Measurements from ENCODE around the gene C19orf81.

Gene C19orf81

GRCh38 chr19:50659318-50660087 lies 10.3 kb downstream of the C19orf81 start:
- no peaks in the 10 kb centered on the region for H3K4me1 ChIP-seq (ENCODE audit: control insufficient read depth, insufficient read depth, low read length, poor library complexity, severe bottlenecking)
- no peaks in the 10 kb centered on the region for H3K36me3 ChIP-seq (ENCODE audit: control insufficient read depth, insufficient read depth, low read length)
- peaks cover 19% of the 10 kb centered on the region for H3K9me3 ChIP-seq (ENCODE audit: control insufficient read depth, low read length)
- peak overlapping the region; percentile 41 for H3K4me3 ChIP-seq (ENCODE audit: extremely low read depth, insufficient read depth, low read length, poor library complexity, severe bottlenecking)
- 60 to 64% methylated on average over 2 to 6 of the region's 37 CpGs for WGBS, 2 experiments (ENCODE audit: insufficient coverage in 2 of 2)
- no peak overlapping the region for H3K27ac ChIP-seq (ENCODE audit: low read depth, low read length, severe bottlenecking)

- 55 to 60% methylated on average over 5 of the region's 6 CpGs for WGBS, 2 experiments (ENCODE audit: insufficient coverage in 2 of 2)
- peaks cover 14% of the 10 kb centered on the region for H3K9me3 ChIP-seq (ENCODE audit: control insufficient read depth, low read length)
- peak overlapping the region; percentile 5 for H3K4me3 ChIP-seq (ENCODE audit: extremely low read depth, insufficient read depth, low read length, poor library complexity, severe bottlenecking)
- H3K4me1 ChIP-seq (ENCODE audit: control insufficient read depth, insufficient read depth, low read length, poor library complexity, severe bottlenecking), result no peaks in the 10 kb centered on the region
- no peak overlapping the region for H3K27ac ChIP-seq (ENCODE audit: low read depth, low read length, severe bottlenecking)
- H3K36me3 ChIP-seq (ENCODE audit: control insufficient read depth, insufficient read depth, low read length), result no peaks in the 10 kb centered on the region
Measured at GRCh38 chr19:50660088-50660366, 10.8 kb downstream of the C19orf81 start.

GRCh38 chr19:50661023-50661422 lies 11.8 kb downstream of the C19orf81 start:
- no peaks in the 10 kb centered on the region for H3K4me1 ChIP-seq (ENCODE audit: control insufficient read depth, insufficient read depth, low read length, poor library complexity, severe bottlenecking)
- WGBS, 2 experiments (ENCODE audit: insufficient coverage in 2 of 2), result 87 to 88% methylated on average over 10 of the region's 10 CpGs
- no peak overlapping the region for H3K4me3 ChIP-seq (ENCODE audit: extremely low read depth, insufficient read depth, low read length, poor library complexity, severe bottlenecking)
- H3K36me3 ChIP-seq (ENCODE audit: control insufficient read depth, insufficient read depth, low read length), result no peaks in the 10 kb centered on the region
- H3K9me3 ChIP-seq (ENCODE audit: control insufficient read depth, low read length), result peaks cover 12% of the 10 kb centered on the region
- no peak overlapping the region for H3K27ac ChIP-seq (ENCODE audit: low read depth, low read length, severe bottlenecking)

GRCh38 chr19:50661766-50662650 lies 12.8 kb downstream of the C19orf81 start:
- Histone ChIP-seq H3K4me3 (ENCODE audit: extremely low read depth, insufficient read depth, low read length, poor library complexity, severe bottlenecking) (no peak overlapping the region), H3K4me1 (ENCODE audit: control insufficient read depth, insufficient read depth, low read length, poor library complexity, severe bottlenecking) (no peaks in the 10 kb centered on the region), H3K36me3 (ENCODE audit: control insufficient read depth, insufficient read depth, low read length) (no peaks in the 10 kb centered on the region), H3K9me3 (ENCODE audit: control insufficient read depth, low read length) (peaks cover 12% of the 10 kb centered on the region), H3K27ac (ENCODE audit: low read depth, low read length, severe bottlenecking) (no peak overlapping the region)
- 89 to 90% methylated on average over 47 to 49 of the region's 49 CpGs for WGBS, 2 experiments (ENCODE audit: insufficient coverage in 2 of 2)

GRCh38 chr19:50662651-50663481 lies 13.6 kb downstream of the C19orf81 start:
- WGBS, 2 experiments (ENCODE audit: insufficient coverage in 2 of 2), result 64 to 68% methylated on average over 14 to 15 of the region's 16 CpGs
- Histone ChIP-seq H3K4me3 (ENCODE audit: extremely low read depth, insufficient read depth, low read length, poor library complexity, severe bottlenecking) (no peak overlapping the region), H3K9me3 (ENCODE audit: control insufficient read depth, low read length) (peaks cover 9% of the 10 kb centered on the region), H3K27ac (ENCODE audit: low read depth, low read length, severe bottlenecking) (no peak overlapping the region), H3K4me1 (ENCODE audit: control insufficient read depth, insufficient read depth, low read length, poor library complexity, severe bottlenecking) (no peaks in the 10 kb centered on the region), H3K36me3 (ENCODE audit: control insufficient read depth, insufficient read depth, low read length) (no peaks in the 10 kb centered on the region)

GRCh38 chr19:50663482-50663790 lies 14.2 kb downstream of the C19orf81 start:
- no peaks in the 10 kb centered on the region for H3K4me1 ChIP-seq (ENCODE audit: control insufficient read depth, insufficient read depth, low read length, poor library complexity, severe bottlenecking)
- peaks cover 9% of the 10 kb centered on the region for H3K9me3 ChIP-seq (ENCODE audit: control insufficient read depth, low read length)
- no peaks in the 10 kb centered on the region for H3K36me3 ChIP-seq (ENCODE audit: control insufficient read depth, insufficient read depth, low read length)
- no CpG with 5 or more reads among the region's 1 CpG for WGBS, 2 experiments (ENCODE audit: insufficient coverage in 2 of 2)
- no peak overlapping the region for H3K4me3 ChIP-seq (ENCODE audit: extremely low read depth, insufficient read depth, low read length, poor library complexity, severe bottlenecking)
- no peak overlapping the region for H3K27ac ChIP-seq (ENCODE audit: low read depth, low read length, severe bottlenecking)

- Histone ChIP-seq H3K4me1 (ENCODE audit: control insufficient read depth, insufficient read depth, low read length, poor library complexity, severe bottlenecking) (no peaks in the 10 kb centered on the region), H3K9me3 (ENCODE audit: control insufficient read depth, low read length) (peaks cover 9% of the 10 kb centered on the region), H3K27ac (ENCODE audit: low read depth, low read length, severe bottlenecking) (no peak overlapping the region), H3K36me3 (ENCODE audit: control insufficient read depth, insufficient read depth, low read length) (no peaks in the 10 kb centered on the region), H3K4me3 (ENCODE audit: extremely low read depth, insufficient read depth, low read length, poor library complexity, severe bottlenecking) (no peak overlapping the region)
- WGBS, 2 experiments (ENCODE audit: insufficient coverage in 2 of 2), result 75 to 83% methylated on average over 5 to 6 of the region's 6 CpGs
Measured at GRCh38 chr19:50664204-50664603, 15.0 kb downstream of the C19orf81 start.

GRCh38 chr19:50666346-50667176 lies 17.3 kb downstream of the C19orf81 start:
- no peaks in the 10 kb centered on the region for H3K4me1 ChIP-seq (ENCODE audit: control insufficient read depth, insufficient read depth, low read length, poor library complexity, severe bottlenecking)
- H3K27ac ChIP-seq (ENCODE audit: low read depth, low read length, severe bottlenecking), result no peak overlapping the region
- H3K9me3 ChIP-seq (ENCODE audit: control insufficient read depth, low read length), result peaks cover 9% of the 10 kb centered on the region
- H3K36me3 ChIP-seq (ENCODE audit: control insufficient read depth, insufficient read depth, low read length), result no peaks in the 10 kb centered on the region
- H3K4me3 ChIP-seq (ENCODE audit: extremely low read depth, insufficient read depth, low read length, poor library complexity, severe bottlenecking), result no peak overlapping the region
- 84% methylated on average over 29 to 44 of the region's 47 CpGs for WGBS, 2 experiments (ENCODE audit: insufficient coverage in 2 of 2)

- 79 to 80% methylated on average over 33 to 37 of the region's 56 CpGs for WGBS, 2 experiments (ENCODE audit: insufficient coverage in 2 of 2)
- no peak overlapping the region for H3K27ac ChIP-seq (ENCODE audit: low read depth, low read length, severe bottlenecking)
Measured at GRCh38 chr19:50667177-50667758, 18.0 kb downstream of the C19orf81 start.

More at GRCh38 chr19:50667177-50667758, 18.0 kb downstream of the C19orf81 start:
- Histone ChIP-seq H3K9me3 (ENCODE audit: control insufficient read depth, low read length) (peaks cover 6% of the 10 kb centered on the region), H3K4me1 (ENCODE audit: control insufficient read depth, insufficient read depth, low read length, poor library complexity, severe bottlenecking) (no peaks in the 10 kb centered on the region), H3K4me3 (ENCODE audit: extremely low read depth, insufficient read depth, low read length, poor library complexity, severe bottlenecking) (no peak overlapping the region), H3K36me3 (ENCODE audit: control insufficient read depth, insufficient read depth, low read length) (no peaks in the 10 kb centered on the region)
